Kidney epithelial cell (primary cell): ENCODE results near the gene FUBP3. TPM values are rescaled to one million over a fixed set of nuclear protein-coding genes. Genes with fewer than 3 reads are reported as not detected.

Experiments
- DNase-seq: peaks from one replicate; pipeline ENCODE4 v3.0.0-alpha.2; 2010; ENCODE audit warnings: low read depth
- H3K27me3 ChIP-seq: 2 replicates; pipeline ENCODE4 v1.6.0; 2011; ENCODE audit warnings: low read length; ENCODE audit not compliant: control insufficient read depth, insufficient read depth
- H3K36me3 ChIP-seq: 2 replicates; pipeline ENCODE4 v1.5.1; 2011; ENCODE audit warnings: low read length; ENCODE audit not compliant: control insufficient read depth, insufficient read depth
- H3K4me3 ChIP-seq: 2 replicates; pipeline ENCODE4 v1.5.1; 2011; ENCODE audit warnings: low read depth, mild to moderate bottlenecking, control low read depth, low read length
- total RNA-seq: library from RNA; depleted of rRNA; stranded (reverse); fragments of >200 nt; gene quantifications from 2 replicates; pipeline ENCODE4 v1.2.3, GENCODE V29; 2015
- TF ChIP-seq, protein P1 (sequence below): IDR thresholded peaks from 2 replicates; pipeline ENCODE4 v1.5.1; 2011; ENCODE audit warnings: mild to moderate bottlenecking, moderate library complexity, low read length, control low read depth, inconsistent platforms; ENCODE audit not compliant: insufficient read depth, poor library complexity, severe bottlenecking

The FUBP3 gene
- total RNA-seq, 1 donor from 2014 or later: 49.5 TPM

DNA sequence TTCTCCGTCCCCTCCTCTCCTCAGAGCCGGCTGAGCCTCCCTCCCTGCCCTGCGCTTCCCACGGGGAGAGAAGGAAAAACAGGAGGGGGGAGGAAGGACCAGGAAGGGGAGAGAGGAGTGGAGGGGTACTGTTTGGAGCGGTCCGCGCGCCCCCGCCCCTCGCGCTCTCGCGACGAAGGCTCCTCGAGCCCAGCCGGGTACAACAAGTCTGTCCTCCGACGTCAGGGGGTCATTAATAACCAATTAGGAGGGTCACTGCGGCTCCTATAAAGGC lies 84.5 kb downstream of the FUBP3 start:
- no peak for DNase-seq
- TF ChIP-seq, protein P1, sequence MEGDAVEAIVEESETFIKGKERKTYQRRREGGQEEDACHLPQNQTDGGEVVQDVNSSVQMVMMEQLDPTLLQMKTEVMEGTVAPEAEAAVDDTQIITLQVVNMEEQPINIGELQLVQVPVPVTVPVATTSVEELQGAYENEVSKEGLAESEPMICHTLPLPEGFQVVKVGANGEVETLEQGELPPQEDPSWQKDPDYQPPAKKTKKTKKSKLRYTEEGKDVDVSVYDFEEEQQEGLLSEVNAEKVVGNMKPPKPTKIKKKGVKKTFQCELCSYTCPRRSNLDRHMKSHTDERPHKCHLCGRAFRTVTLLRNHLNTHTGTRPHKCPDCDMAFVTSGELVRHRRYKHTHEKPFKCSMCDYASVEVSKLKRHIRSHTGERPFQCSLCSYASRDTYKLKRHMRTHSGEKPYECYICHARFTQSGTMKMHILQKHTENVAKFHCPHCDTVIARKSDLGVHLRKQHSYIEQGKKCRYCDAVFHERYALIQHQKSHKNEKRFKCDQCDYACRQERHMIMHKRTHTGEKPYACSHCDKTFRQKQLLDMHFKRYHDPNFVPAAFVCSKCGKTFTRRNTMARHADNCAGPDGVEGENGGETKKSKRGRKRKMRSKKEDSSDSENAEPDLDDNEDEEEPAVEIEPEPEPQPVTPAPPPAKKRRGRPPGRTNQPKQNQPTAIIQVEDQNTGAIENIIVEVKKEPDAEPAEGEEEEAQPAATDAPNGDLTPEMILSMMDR: no peak
- no peak overlapping the region for H3K4me3 ChIP-seq
- H3K36me3 ChIP-seq: no peaks in the 10 kb centered on the region
- peaks cover 99% of the 10 kb centered on the region for H3K27me3 ChIP-seq

GRCh38 chr9:130664251-130665028 lies 85.1 kb downstream of the FUBP3 start, which contains the start of gene PRDM12:
Gene PRDM12 (plus strand): TSS chr9:130664594. CDS start chr9:130664654, 60 bp downstream.
- TF ChIP-seq, protein P1: no peak
- no peak within 1 kb of the TSS for H3K4me3 ChIP-seq
- H3K36me3 ChIP-seq: no peaks in the 10 kb centered on the region
- no peak for DNase-seq
- peaks cover 93% of the 10 kb centered on the region for H3K27me3 ChIP-seq

GRCh38 chr9:130665029-130665430 lies 85.7 kb downstream of the FUBP3 start:
- H3K36me3 ChIP-seq: no peaks in the 10 kb centered on the region
- no peak for DNase-seq
- peaks cover 87% of the 10 kb centered on the region for H3K27me3 ChIP-seq
- TF ChIP-seq, protein P1: no peak
- H3K4me3 ChIP-seq: no peak overlapping the region

GRCh38 chr9:130665431-130666392 lies 86.3 kb downstream of the FUBP3 start:
- Histone ChIP-seq H3K4me3 (no peak overlapping the region), H3K27me3 (peaks cover 81% of the 10 kb centered on the region), H3K36me3 (no peaks in the 10 kb centered on the region)
- TF ChIP-seq, protein P1: no peak
- no peak for DNase-seq

DNA sequence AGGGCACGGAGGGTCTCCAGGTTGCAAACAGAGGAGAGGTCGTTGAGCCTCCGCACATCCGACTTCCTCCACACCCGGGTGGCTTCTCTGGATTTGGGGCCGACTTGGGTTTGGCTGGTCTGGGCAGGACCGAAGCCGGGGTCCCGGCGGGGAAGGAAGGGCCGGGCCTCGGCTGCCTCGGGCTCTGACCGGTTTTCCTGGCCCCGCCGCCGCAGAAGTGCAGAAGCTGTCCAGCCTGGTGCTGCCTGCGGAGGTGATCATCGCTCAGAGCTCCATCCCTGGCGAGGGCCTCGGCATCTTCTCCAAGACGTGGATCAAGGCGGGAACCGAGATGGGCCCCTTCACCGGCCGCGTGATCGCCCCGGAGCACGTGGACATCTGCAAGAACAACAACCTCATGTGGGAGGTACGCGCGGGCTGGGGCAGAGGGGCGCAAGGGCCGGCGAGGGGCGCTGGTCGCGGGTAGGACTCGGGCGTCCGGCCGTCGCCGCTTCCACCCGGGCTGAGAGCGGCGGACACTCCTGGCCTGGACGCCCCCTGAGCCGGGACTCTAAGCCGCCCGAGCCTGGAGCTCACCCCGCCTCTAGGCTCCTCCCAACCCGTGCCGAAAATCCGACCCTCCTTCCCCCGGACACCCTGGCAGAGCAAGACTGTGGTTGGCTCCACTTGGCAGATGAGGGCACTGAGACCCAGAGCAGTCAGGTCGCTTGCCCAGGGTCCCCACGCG lies 87.2 kb downstream of the FUBP3 start:
- no peak for DNase-seq
- TF ChIP-seq, protein P1: no peak
- Histone ChIP-seq H3K36me3 (no peaks in the 10 kb centered on the region), H3K27me3 (peaks cover 72% of the 10 kb centered on the region), H3K4me3 (no peak overlapping the region)
